ENCODE measurements around the gene LSAMP.

Gene LSAMP

GRCh38 chr3:116051040-116051439 is 394.2 kb downstream of the LSAMP start:
- DNase-seq (ENCODE audit: low spot score) = peak; percentile 14

GRCh38 chr3:116050311-116050915 is 394.9 kb downstream of the LSAMP start:
- DNase-seq (ENCODE audit: low spot score) = no peak

- no peak for DNase-seq (ENCODE audit: low spot score)
Measured at GRCh38 chr3:116048991-116049390, 396.3 kb downstream of the LSAMP start.

GRCh38 chr3:116046350-116046749 is 398.9 kb downstream of the LSAMP start:
- no peak for DNase-seq (ENCODE audit: low spot score)

GRCh38 chr3:116045314-116045713 is 400.0 kb downstream of the LSAMP start:
- DNase-seq (ENCODE audit: low spot score) = no peak

- no peak for DNase-seq (ENCODE audit: low spot score)
Measured at GRCh38 chr3:116040152-116040551, 405.1 kb downstream of the LSAMP start.

GRCh38 chr3:116039651-116039985 is 405.7 kb downstream of the LSAMP start:
- DNase-seq (ENCODE audit: low spot score) = no peak

- DNase-seq (ENCODE audit: low spot score) = no peak
Measured at GRCh38 chr3:116038968-116039650, 406.2 kb downstream of the LSAMP start.

GRCh38 chr3:116037954-116038911 is 407.1 kb downstream of the LSAMP start:
- DNase-seq (ENCODE audit: low spot score) = peak; percentile 47

GRCh38 chr3:116035429-116035828 is 409.9 kb downstream of the LSAMP start:
- DNase-seq (ENCODE audit: low spot score) = no peak

GRCh38 chr3:116034794-116035193 is 410.5 kb downstream of the LSAMP start:
- DNase-seq (ENCODE audit: low spot score) = no peak

GRCh38 chr3:116034086-116034485 is 411.2 kb downstream of the LSAMP start:
- no peak for DNase-seq (ENCODE audit: low spot score)

- no peak for DNase-seq (ENCODE audit: low spot score)
Measured at GRCh38 chr3:116033516-116033915, 411.8 kb downstream of the LSAMP start.

- no peak for DNase-seq (ENCODE audit: low spot score)
Measured at GRCh38 chr3:116032176-116032575, 413.1 kb downstream of the LSAMP start.

- no peak for DNase-seq (ENCODE audit: low spot score)
Measured at GRCh38 chr3:116030131-116030850, 415.0 kb downstream of the LSAMP start.

- DNase-seq (ENCODE audit: low spot score) = no peak
Measured at GRCh38 chr3:116029266-116029665, 416.0 kb downstream of the LSAMP start.

- DNase-seq (ENCODE audit: low spot score) = no peak
Measured at GRCh38 chr3:116028157-116028556, 417.1 kb downstream of the LSAMP start.

- no peak for DNase-seq (ENCODE audit: low spot score)
Measured at GRCh38 chr3:116020989-116021388, 424.3 kb downstream of the LSAMP start.

- no peak for DNase-seq (ENCODE audit: low spot score)
Measured at GRCh38 chr3:116020495-116020894, 424.8 kb downstream of the LSAMP start.

GRCh38 chr3:116019254-116019763 is 426.0 kb downstream of the LSAMP start:
- DNase-seq (ENCODE audit: low spot score) = no peak

- no peak for DNase-seq (ENCODE audit: low spot score)
Measured at GRCh38 chr3:116018646-116019045, 426.6 kb downstream of the LSAMP start.

- no peak for DNase-seq (ENCODE audit: low spot score)
Measured at GRCh38 chr3:116015931-116016330, 429.4 kb downstream of the LSAMP start.
